IgD-negative memory B cell (primary cell): Measurements from ENCODE around the gene RNF123. TPM values are rescaled to one million over a fixed set of nuclear protein-coding genes. Genes with fewer than 3 reads are reported as not detected.

Experiments
- H3K27ac Mint-ChIP-seq, 3 donors: one replicate each; pipeline ENCODE4 v1.8.0; 2020 to 2022; ENCODE audit warnings: mild to moderate bottlenecking in 3 of 3, mixed read lengths in 3 of 3, moderate library complexity in 1 of 3
- H3K27me3 Mint-ChIP-seq: one replicate; pipeline ENCODE4 v1.8.0; 2021; ENCODE audit warnings: mixed read lengths
- H3K36me3 Mint-ChIP-seq: one replicate; pipeline ENCODE4 v1.8.0; 2020; ENCODE audit warnings: mild to moderate bottlenecking, mixed read lengths
- H3K4me1 Mint-ChIP-seq, 3 donors: one replicate each; pipeline ENCODE4 v1.8.0; 2020 to 2022; ENCODE audit warnings: mixed read lengths in 3 of 3, mild to moderate bottlenecking in 1 of 3
- H3K4me3 Mint-ChIP-seq, 4 donors: one replicate each; pipeline ENCODE4 v1.8.0; 2020 to 2022; ENCODE audit warnings: mild to moderate bottlenecking in 4 of 4, mixed read lengths in 4 of 4, moderate library complexity in 3 of 4
- H3K9me3 Mint-ChIP-seq, 3 donors: one replicate each; pipeline ENCODE4 v1.8.0; 2020 to 2021; ENCODE audit warnings: mixed read lengths in 3 of 3, mild to moderate bottlenecking in 1 of 3
- polyA plus RNA-seq: library from polyadenylated mRNA; unstranded; fragments of 300-500 nt; fragmentation: Illumina TruSeq; gene quantifications from one replicate; pipeline ENCODE4 v1.2.3, GENCODE V29; 2021

Gene RNF123
- polyA plus RNA-seq, 1 donor from 2014 or later: 19.7 TPM

- no peaks in the 10 kb centered on the region for H3K27me3 Mint-ChIP-seq
- no peak overlapping the region for H3K4me3 Mint-ChIP-seq
- H3K4me1 Mint-ChIP-seq: peaks cover 3 to 11% (median 7%) of the 10 kb centered on the region in 3 donors
- no peak overlapping the region for H3K27ac Mint-ChIP-seq
- peaks cover 1% of the 10 kb centered on the region for H3K36me3 Mint-ChIP-seq
- H3K9me3 Mint-ChIP-seq: no peaks in the 10 kb centered on the region
Measured at GRCh38 chr3:49654176-49654825, 35.1 kb upstream of the RNF123 start.

GRCh38 chr3:49654955-49655556, 34.3 kb upstream of the RNF123 start:
- Mint-ChIP-seq H3K27ac (no peak overlapping the region), H3K27me3 (no peaks in the 10 kb centered on the region), H3K4me3 (peak overlapping the region in 1 of 4 donors; percentile 26), H3K4me1 (peaks cover 3 to 11% (median 7%) of the 10 kb centered on the region in 3 donors), H3K9me3 (no peaks in the 10 kb centered on the region), H3K36me3 (peaks cover 1% of the 10 kb centered on the region)

GRCh38 chr3:49655731-49656285, 33.5 kb upstream of the RNF123 start:
- Mint-ChIP-seq H3K36me3 (peaks cover 1% of the 10 kb centered on the region), H3K4me3 (peak overlapping the region in 1 of 4 donors; percentile 5), H3K4me1 (peaks cover 3 to 11% (median 7%) of the 10 kb centered on the region in 3 donors)

GRCh38 chr3:49656541-49657112, 32.7 kb upstream of the RNF123 start:
- Mint-ChIP-seq H3K36me3 (peaks cover 1% of the 10 kb centered on the region), H3K9me3 (no peaks in the 10 kb centered on the region), H3K4me3 (no peak overlapping the region), H3K4me1 (peaks cover 3 to 11% (median 7%) of the 10 kb centered on the region in 3 donors), H3K27ac (no peak overlapping the region), H3K27me3 (no peaks in the 10 kb centered on the region)

More at GRCh38 chr3:49655731-49656285, 33.5 kb upstream of the RNF123 start:
- no peaks in the 10 kb centered on the region for H3K9me3 Mint-ChIP-seq
- H3K27ac Mint-ChIP-seq: peak overlapping the region in 1 of 3 donors; percentile 62
- no peaks in the 10 kb centered on the region for H3K27me3 Mint-ChIP-seq

GRCh38 chr3:49657208-49657915, 32.0 kb upstream of the RNF123 start:
- Mint-ChIP-seq H3K4me1 (peaks cover 3 to 11% (median 7%) of the 10 kb centered on the region in 3 donors), H3K4me3 (no peak overlapping the region), H3K36me3 (peaks cover 1% of the 10 kb centered on the region), H3K9me3 (no peaks in the 10 kb centered on the region), H3K27ac (no peak overlapping the region), H3K27me3 (no peaks in the 10 kb centered on the region)

- Mint-ChIP-seq H3K4me1 (peaks cover 3 to 11% (median 7%) of the 10 kb centered on the region in 3 donors), H3K9me3 (no peaks in the 10 kb centered on the region), H3K27me3 (no peaks in the 10 kb centered on the region), H3K36me3 (peaks cover 1% of the 10 kb centered on the region), H3K4me3 (no peak overlapping the region), H3K27ac (no peak overlapping the region)
Measured at GRCh38 chr3:49658711-49659110, 30.6 kb upstream of the RNF123 start.

- Mint-ChIP-seq H3K9me3 (no peaks in the 10 kb centered on the region), H3K27me3 (no peaks in the 10 kb centered on the region), H3K4me1 (peaks cover 2 to 8% (median 4%) of the 10 kb centered on the region in 3 donors), H3K27ac (no peak overlapping the region), H3K36me3 (peaks cover 3% of the 10 kb centered on the region), H3K4me3 (peak overlapping the region in 1 of 4 donors; percentile 83)
Measured at GRCh38 chr3:49659756-49660155, 29.6 kb upstream of the RNF123 start.

GRCh38 chr3:49661281-49661680, 28.1 kb upstream of the RNF123 start:
- H3K27ac Mint-ChIP-seq: no peak overlapping the region
- no peak overlapping the region for H3K4me3 Mint-ChIP-seq

GRCh38 chr3:49662021-49662420, 27.3 kb upstream of the RNF123 start:
- H3K36me3 Mint-ChIP-seq: peaks cover 3% of the 10 kb centered on the region
- no peaks in the 10 kb centered on the region for H3K9me3 Mint-ChIP-seq
- peak overlapping the region in 1 of 3 donors; percentile 47 for H3K27ac Mint-ChIP-seq
- no peak overlapping the region for H3K4me3 Mint-ChIP-seq
- H3K4me1 Mint-ChIP-seq: peaks cover 0 to 6% (median 2%) of the 10 kb centered on the region in 3 donors
- H3K27me3 Mint-ChIP-seq: no peaks in the 10 kb centered on the region

More at GRCh38 chr3:49661281-49661680, 28.1 kb upstream of the RNF123 start:
- H3K4me1 Mint-ChIP-seq: peaks cover 2 to 6% (median 2%) of the 10 kb centered on the region in 3 donors
- peaks cover 3% of the 10 kb centered on the region for H3K36me3 Mint-ChIP-seq
- H3K27me3 Mint-ChIP-seq: no peaks in the 10 kb centered on the region
- no peaks in the 10 kb centered on the region for H3K9me3 Mint-ChIP-seq

- Mint-ChIP-seq H3K27ac (no peak overlapping the region), H3K36me3 (peaks cover 3% of the 10 kb centered on the region), H3K27me3 (no peaks in the 10 kb centered on the region), H3K4me1 (peaks cover 0 to 6% (median 2%) of the 10 kb centered on the region in 3 donors), H3K9me3 (no peaks in the 10 kb centered on the region), H3K4me3 (no peak overlapping the region)
Measured at GRCh38 chr3:49662720-49663413, 26.5 kb upstream of the RNF123 start.

GRCh38 chr3:49663831-49664230, 25.5 kb upstream of the RNF123 start:
- Mint-ChIP-seq H3K27me3 (no peaks in the 10 kb centered on the region), H3K4me1 (peaks cover 0 to under 1% (median 0%) of the 10 kb centered on the region in 3 donors), H3K27ac (no peak overlapping the region), H3K9me3 (no peaks in the 10 kb centered on the region), H3K36me3 (peaks cover 2% of the 10 kb centered on the region), H3K4me3 (no peak overlapping the region)

- H3K36me3 Mint-ChIP-seq: peaks cover 2% of the 10 kb centered on the region
- H3K9me3 Mint-ChIP-seq: no peaks in the 10 kb centered on the region
- H3K4me1 Mint-ChIP-seq: no peaks in the 10 kb centered on the region
- no peaks in the 10 kb centered on the region for H3K27me3 Mint-ChIP-seq
- no peak overlapping the region for H3K4me3 Mint-ChIP-seq
- H3K27ac Mint-ChIP-seq: no peak overlapping the region
Measured at GRCh38 chr3:49664300-49664699, 25.1 kb upstream of the RNF123 start.

GRCh38 chr3:49665822-49666519, 23.4 kb upstream of the RNF123 start:
- Mint-ChIP-seq H3K4me1 (no peaks in the 10 kb centered on the region), H3K27me3 (no peaks in the 10 kb centered on the region), H3K4me3 (no peak overlapping the region), H3K36me3 (peaks cover 2% of the 10 kb centered on the region), H3K27ac (no peak overlapping the region), H3K9me3 (no peaks in the 10 kb centered on the region)

GRCh38 chr3:49666592-49666991, 22.8 kb upstream of the RNF123 start:
- no peaks in the 10 kb centered on the region for H3K9me3 Mint-ChIP-seq
- H3K4me1 Mint-ChIP-seq: peaks cover 0 to under 1% (median 0%) of the 10 kb centered on the region in 3 donors
- no peak overlapping the region for H3K4me3 Mint-ChIP-seq
- peaks cover 2% of the 10 kb centered on the region for H3K36me3 Mint-ChIP-seq
- H3K27me3 Mint-ChIP-seq: no peaks in the 10 kb centered on the region
- no peak overlapping the region for H3K27ac Mint-ChIP-seq
